Measurements from ENCODE around the gene ENO2. TPM values are rescaled to one million over a fixed set of nuclear protein-coding genes. Genes with fewer than 3 reads are reported as not detected.

The ENO2 gene
- total and polyA plus RNA-seq, 2 experiments from 2014 or later: 43.5 to 53.5 TPM

DNA sequence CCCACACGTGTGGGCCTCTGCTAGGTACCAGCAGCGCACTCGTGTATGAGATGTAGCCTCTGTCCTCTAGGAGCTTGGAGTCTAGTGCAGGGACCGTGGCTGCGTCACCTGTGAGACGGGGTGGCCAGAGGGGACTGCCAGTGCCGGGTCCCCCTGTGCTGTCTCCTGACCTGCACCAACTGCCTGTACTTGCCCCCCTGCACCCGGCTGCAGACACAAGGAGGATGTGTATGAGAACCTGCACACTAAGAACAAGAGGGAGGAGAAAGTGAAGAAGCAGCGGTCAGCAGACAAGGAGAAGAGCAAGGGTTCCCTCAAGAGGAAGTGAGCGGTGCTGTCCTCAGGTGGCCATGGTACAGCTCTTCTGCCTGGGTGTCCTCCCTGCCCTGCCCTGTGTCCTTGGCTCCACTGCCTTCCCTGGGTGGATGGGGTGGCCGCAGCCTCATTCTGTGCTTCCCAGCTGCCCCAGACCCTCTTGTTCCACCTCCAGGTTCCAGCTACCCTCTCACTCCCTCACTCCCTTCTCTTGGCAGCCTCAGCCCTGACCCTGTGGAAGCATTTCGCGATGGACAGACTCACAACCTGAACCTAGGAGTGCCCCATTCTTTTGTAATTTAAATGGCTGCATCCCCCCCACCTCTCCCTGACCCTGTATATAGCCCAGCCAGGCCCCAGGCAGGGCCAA lies 46.4 kb downstream of the ENO2 start:
- Mint-ChIP-seq H3K27ac (peak overlapping the region; percentile 98), H3K27me3 (ENCODE audit: insufficient read depth, low read depth, poor library complexity) (peaks cover 25% of the 10 kb centered on the region), H3K9me3 (no peaks in the 10 kb centered on the region), H3K4me3 (peak overlapping the region; percentile 86; the same call in 2 of the 3 replicates), H3K4me1 (peaks cover 45% of the 10 kb centered on the region), H3K36me3 (ENCODE audit: low read depth) (peaks cover 18% of the 10 kb centered on the region)
- DNase-seq (ENCODE audit: low spot score) (no peak), ATAC-seq (peak; percentile 0; the same call in 2 of the 3 replicates)
- no peak for TF ChIP-seq NANOG (IDR thresholded peaks at IDR 0.05; ENCODE audit: borderline replicate concordance)
- no peak for TF ChIP-seq EZH2phosphoT487 (IDR thresholded peaks at IDR 0.05; ENCODE audit: unreplicated experiment)
- TF ChIP-seq, protein P1, sequence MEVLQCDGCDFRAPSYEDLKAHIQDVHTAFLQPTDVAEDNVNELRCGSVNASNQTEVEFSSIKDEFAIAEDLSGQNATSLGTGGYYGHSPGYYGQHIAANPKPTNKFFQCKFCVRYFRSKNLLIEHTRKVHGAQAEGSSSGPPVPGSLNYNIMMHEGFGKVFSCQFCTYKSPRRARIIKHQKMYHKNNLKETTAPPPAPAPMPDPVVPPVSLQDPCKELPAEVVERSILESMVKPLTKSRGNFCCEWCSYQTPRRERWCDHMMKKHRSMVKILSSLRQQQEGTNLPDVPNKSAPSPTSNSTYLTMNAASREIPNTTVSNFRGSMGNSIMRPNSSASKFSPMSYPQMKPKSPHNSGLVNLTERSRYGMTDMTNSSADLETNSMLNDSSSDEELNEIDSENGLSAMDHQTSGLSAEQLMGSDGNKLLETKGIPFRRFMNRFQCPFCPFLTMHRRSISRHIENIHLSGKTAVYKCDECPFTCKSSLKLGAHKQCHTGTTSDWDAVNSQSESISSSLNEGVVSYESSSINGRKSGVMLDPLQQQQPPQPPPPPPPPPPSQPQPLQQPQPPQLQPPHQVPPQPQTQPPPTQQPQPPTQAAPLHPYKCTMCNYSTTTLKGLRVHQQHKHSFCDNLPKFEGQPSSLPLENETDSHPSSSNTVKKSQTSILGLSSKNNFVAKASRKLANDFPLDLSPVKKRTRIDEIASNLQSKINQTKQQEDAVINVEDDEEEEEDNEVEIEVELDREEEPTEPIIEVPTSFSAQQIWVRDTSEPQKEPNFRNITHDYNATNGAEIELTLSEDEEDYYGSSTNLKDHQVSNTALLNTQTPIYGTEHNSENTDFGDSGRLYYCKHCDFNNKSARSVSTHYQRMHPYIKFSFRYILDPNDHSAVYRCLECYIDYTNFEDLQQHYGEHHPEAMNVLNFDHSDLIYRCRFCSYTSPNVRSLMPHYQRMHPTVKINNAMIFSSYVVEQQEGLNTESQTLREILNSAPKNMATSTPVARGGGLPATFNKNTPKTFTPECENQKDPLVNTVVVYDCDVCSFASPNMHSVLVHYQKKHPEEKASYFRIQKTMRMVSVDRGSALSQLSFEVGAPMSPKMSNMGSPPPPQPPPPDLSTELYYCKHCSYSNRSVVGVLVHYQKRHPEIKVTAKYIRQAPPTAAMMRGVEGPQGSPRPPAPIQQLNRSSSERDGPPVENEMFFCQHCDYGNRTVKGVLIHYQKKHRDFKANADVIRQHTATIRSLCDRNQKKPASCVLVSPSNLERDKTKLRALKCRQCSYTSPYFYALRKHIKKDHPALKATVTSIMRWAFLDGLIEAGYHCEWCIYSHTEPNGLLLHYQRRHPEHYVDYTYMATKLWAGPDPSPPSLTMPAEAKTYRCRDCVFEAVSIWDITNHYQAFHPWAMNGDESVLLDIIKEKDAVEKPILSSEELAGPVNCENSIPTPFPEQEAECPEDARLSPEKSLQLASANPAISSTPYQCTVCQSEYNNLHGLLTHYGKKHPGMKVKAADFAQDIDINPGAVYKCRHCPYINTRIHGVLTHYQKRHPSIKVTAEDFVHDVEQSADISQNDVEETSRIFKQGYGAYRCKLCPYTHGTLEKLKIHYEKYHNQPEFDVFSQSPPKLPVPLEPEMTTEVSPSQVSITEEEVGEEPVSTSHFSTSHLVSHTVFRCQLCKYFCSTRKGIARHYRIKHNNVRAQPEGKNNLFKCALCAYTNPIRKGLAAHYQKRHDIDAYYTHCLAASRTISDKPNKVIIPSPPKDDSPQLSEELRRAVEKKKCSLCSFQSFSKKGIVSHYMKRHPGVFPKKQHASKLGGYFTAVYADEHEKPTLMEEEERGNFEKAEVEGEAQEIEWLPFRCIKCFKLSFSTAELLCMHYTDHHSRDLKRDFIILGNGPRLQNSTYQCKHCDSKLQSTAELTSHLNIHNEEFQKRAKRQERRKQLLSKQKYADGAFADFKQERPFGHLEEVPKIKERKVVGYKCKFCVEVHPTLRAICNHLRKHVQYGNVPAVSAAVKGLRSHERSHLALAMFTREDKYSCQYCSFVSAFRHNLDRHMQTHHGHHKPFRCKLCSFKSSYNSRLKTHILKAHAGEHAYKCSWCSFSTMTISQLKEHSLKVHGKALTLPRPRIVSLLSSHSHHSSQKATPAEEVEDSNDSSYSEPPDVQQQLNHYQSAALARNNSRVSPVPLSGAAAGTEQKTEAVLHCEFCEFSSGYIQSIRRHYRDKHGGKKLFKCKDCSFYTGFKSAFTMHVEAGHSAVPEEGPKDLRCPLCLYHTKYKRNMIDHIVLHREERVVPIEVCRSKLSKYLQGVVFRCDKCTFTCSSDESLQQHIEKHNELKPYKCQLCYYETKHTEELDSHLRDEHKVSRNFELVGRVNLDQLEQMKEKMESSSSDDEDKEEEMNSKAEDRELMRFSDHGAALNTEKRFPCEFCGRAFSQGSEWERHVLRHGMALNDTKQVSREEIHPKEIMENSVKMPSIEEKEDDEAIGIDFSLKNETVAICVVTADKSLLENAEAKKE (CRISPR knock-in tag; IDR thresholded peaks at IDR 0.05): no peak
- TF ChIP-seq, protein P2, sequence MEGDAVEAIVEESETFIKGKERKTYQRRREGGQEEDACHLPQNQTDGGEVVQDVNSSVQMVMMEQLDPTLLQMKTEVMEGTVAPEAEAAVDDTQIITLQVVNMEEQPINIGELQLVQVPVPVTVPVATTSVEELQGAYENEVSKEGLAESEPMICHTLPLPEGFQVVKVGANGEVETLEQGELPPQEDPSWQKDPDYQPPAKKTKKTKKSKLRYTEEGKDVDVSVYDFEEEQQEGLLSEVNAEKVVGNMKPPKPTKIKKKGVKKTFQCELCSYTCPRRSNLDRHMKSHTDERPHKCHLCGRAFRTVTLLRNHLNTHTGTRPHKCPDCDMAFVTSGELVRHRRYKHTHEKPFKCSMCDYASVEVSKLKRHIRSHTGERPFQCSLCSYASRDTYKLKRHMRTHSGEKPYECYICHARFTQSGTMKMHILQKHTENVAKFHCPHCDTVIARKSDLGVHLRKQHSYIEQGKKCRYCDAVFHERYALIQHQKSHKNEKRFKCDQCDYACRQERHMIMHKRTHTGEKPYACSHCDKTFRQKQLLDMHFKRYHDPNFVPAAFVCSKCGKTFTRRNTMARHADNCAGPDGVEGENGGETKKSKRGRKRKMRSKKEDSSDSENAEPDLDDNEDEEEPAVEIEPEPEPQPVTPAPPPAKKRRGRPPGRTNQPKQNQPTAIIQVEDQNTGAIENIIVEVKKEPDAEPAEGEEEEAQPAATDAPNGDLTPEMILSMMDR (conservative IDR thresholded peaks at IDR 0.05; ENCODE audit: low read depth in 2 of 2): peak in 1 of 2 experiments; percentile 57; a peak in 2 of 4 replicates
- no peak for TF ChIP-seq ZNF114 (CRISPR knock-in tag; IDR thresholded peaks at IDR 0.05)
- Histone ChIP-seq H3K27me3 (ENCODE audit: insufficient read depth) (no peaks in the 10 kb centered on the region), H2AFZ (no peak overlapping the region), H3F3A (replicated peaks; ENCODE audit: low read depth) (peaks cover 29% of the 10 kb centered on the region), H3K4me3 (peak overlapping the region; percentile 95; the same call in 1 of the 2 replicates), H3K4me1 (ENCODE audit: insufficient read depth) (peaks cover 38% of the 10 kb centered on the region), H3K9me2 (ENCODE audit: insufficient read depth) (no peaks in the 10 kb centered on the region), H3K4me2 (peak overlapping the region; percentile 98), H3K79me2 (replicated peaks; ENCODE audit: insufficient read depth) (peaks cover 17% of the 10 kb centered on the region), H3K36me3 (ENCODE audit: insufficient read depth) (peaks cover 6% of the 10 kb centered on the region), H3K27ac (ENCODE audit: low read depth) (peak overlapping the region; percentile 91), H4K20me1 (replicated peaks; ENCODE audit: insufficient read depth) (no peaks in the 10 kb centered on the region; the same call in 1 of the 2 replicates)

Measured in GM23338 (cell line).